Karpas-422 (cell line): ENCODE data around the gene OPN1LW. TPM values are rescaled to one million over a fixed set of nuclear protein-coding genes. Genes with fewer than 3 reads are reported as not detected.
"Not testable (repeated sequence)": the region's sequence is repeated elsewhere in the genome, so short reads cannot be mapped to it uniquely, and the experiment has no call there.

Source experiments
- DNase-seq: peaks from one replicate; pipeline ENCODE4 v3.0.0-alpha.2; 2015
- H2AFZ ChIP-seq: fragments of 200-600 bp; sonication (generic); 2 replicates; pipeline ENCODE4 v1.6.1; 2014; ENCODE audit warnings: antibody characterized with exemption, low read length, mixed read lengths
- H3K27ac ChIP-seq: fragments of 200-600 bp; sonication (generic); 2 replicates; pipeline ENCODE4 v1.5.1; 2014; ENCODE audit warnings: mild to moderate bottlenecking, low read length, moderate library complexity
- H3K27me3 ChIP-seq: fragments of 200-600 bp; sonication (generic); 2 replicates; pipeline ENCODE4 v1.6.1; 2014; ENCODE audit warnings: low read length, mixed read lengths
- H3K36me3 ChIP-seq: fragments of 200-600 bp; sonication (generic); 2 replicates; pipeline ENCODE4 v1.6.1; 2014; ENCODE audit warnings: low read length, mixed read lengths; ENCODE audit not compliant: insufficient read depth
- H3K4me1 ChIP-seq: fragments of 200-600 bp; sonication (generic); 2 replicates; pipeline ENCODE4 v1.6.1; 2014; ENCODE audit warnings: mild to moderate bottlenecking, low read length, mixed read lengths
- H3K4me2 ChIP-seq: fragments of 200-600 bp; sonication (generic); 2 replicates; pipeline ENCODE4 v1.6.1; 2014; ENCODE audit warnings: low read length, low read depth, mild to moderate bottlenecking; ENCODE audit not compliant: poor library complexity, severe bottlenecking
- H3K4me3 ChIP-seq: fragments of 200-600 bp; sonication (generic); 2 replicates; pipeline ENCODE4 v1.5.1; 2014; ENCODE audit warnings: mild to moderate bottlenecking, antibody characterized with exemption, low read length, mixed read lengths
- H3K79me2 ChIP-seq: fragments of 200-600 bp; sonication (generic); 2 replicates; pipeline ENCODE4 v1.6.1; 2014; ENCODE audit warnings: mild to moderate bottlenecking, low read length, mixed read lengths
- H3K9ac ChIP-seq: fragments of 200-600 bp; sonication (generic); 2 replicates; pipeline ENCODE4 v1.6.0; 2014; ENCODE audit warnings: low read length
- H3K9me2 ChIP-seq: fragments of 200-600 bp; sonication (generic), shearing (Covaris generic); replicated peaks from 2 replicates; pipeline ENCODE4 v1.6.0; 2014; ENCODE audit warnings: mild to moderate bottlenecking, low read length, moderate library complexity; ENCODE audit not compliant: insufficient read depth
- H3K9me3 ChIP-seq: fragments of 300-700, 200-600 bp; sonication (generic); 2 replicates; pipeline ENCODE4 v1.6.1; 2014; ENCODE audit warnings: low read length, mixed read lengths
- H4K20me1 ChIP-seq: fragments of 200-600 bp; sonication (generic); 2 replicates; pipeline ENCODE4 v1.6.1; 2014; ENCODE audit warnings: mild to moderate bottlenecking, antibody characterized with exemption, low read length, low read depth; ENCODE audit not compliant: insufficient read depth
- total RNA-seq: library from RNA; depleted of rRNA; stranded (reverse); fragments of >200 nt; shearing (Covaris generic); gene quantifications from 2 replicates; pipeline ENCODE4 v1.2.3, GENCODE V29; 2014; ENCODE audit warnings: low replicate concordance; rRNA removed

The OPN1LW gene
- total RNA-seq, 1 experiment from 2014 or later: not detected

DNA sequence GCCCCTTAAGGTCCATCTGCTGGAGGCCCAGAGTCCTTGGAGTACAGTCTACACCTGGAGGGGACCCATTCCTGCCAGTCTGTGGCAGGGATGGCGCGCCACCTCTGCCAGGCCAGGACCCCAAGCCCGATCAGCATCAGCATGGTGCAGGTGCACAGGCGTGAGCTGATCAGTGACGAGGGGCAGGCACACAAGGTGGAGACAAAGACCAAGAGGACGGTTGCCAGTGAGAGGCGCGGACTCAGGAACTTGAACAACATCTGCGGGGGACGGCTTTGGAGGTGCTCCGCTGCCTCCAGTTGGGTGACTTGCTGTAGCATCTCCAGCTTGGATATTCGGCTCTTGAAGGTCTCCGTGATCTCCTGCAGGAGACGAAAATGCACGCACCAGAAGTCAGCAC is 52.4 kb downstream of the OPN1LW start:
- not testable (repeated sequence) for DNase-seq, H3K9me3 ChIP-seq, H3K4me1 ChIP-seq, H3K27me3 ChIP-seq, H3K9me2 ChIP-seq, H4K20me1 ChIP-seq, H3K36me3 ChIP-seq, H3K79me2 ChIP-seq, H3K4me3 ChIP-seq, H2AFZ ChIP-seq, H3K9ac ChIP-seq, H3K27ac ChIP-seq, H3K4me2 ChIP-seq

Other genes with a start within 250 kb of the OPN1LW start
- gene AVPR2, start 239.6 kb upstream of the OPN1LW start, total RNA-seq: not detected in 2 replicates
- gene ARHGAP4, start 218.0 kb upstream of the OPN1LW start, total RNA-seq: 104 and 218 TPM in 2 replicates
- gene NAA10, start 209.2 kb upstream of the OPN1LW start, total RNA-seq: 103 and 144 TPM in 2 replicates
- gene RENBP, start 199.6 kb upstream of the OPN1LW start, total RNA-seq: 0.22 and 0.26 TPM in 2 replicates
- gene HCFC1, start 172.4 kb upstream of the OPN1LW start, total RNA-seq: 16.8 and 29.4 TPM in 2 replicates
- 1.5 and 3.9 TPM in 2 replicates for gene TMEM187, start 171.5 kb upstream of the OPN1LW start, total RNA-seq
- 76.0 and 131 TPM in 2 replicates for gene IRAK1, start 124.3 kb upstream of the OPN1LW start, total RNA-seq
- gene MECP2, start 46.5 kb upstream of the OPN1LW start, total RNA-seq: 20.4 and 27.5 TPM in 2 replicates
- not detected in 2 replicates for gene OPN1MW, start 38.4 kb downstream of the OPN1LW start, total RNA-seq
- not detected in 2 replicates for gene OPN1MW2, start 75.5 kb downstream of the OPN1LW start, total RNA-seq
- not detected in 2 replicates for gene OPN1MW3, start 113.3 kb downstream of the OPN1LW start, total RNA-seq
- not detected in 2 replicates for gene TEX28, start 150.9 kb downstream of the OPN1LW start, total RNA-seq
- not detected in 2 replicates for gene TKTL1, start 151.6 kb downstream of the OPN1LW start, total RNA-seq
- 46.3 and 89.6 TPM in 2 replicates for gene FLNA, start 230.4 kb downstream of the OPN1LW start, total RNA-seq
- 19.5 and 20.7 TPM in 2 replicates for gene EMD, start 235.1 kb downstream of the OPN1LW start, total RNA-seq